Kidney (tissue), 14 donors: ENCODE measurements around the gene DHX16. TPM values are rescaled to one million over a fixed set of nuclear protein-coding genes. Genes with fewer than 3 reads are reported as not detected.

ENCODE experiments used
- DNase-seq, 5 donors: peaks; one replicate each; pipeline ENCODE4 v3.0.0-alpha.2; 2013 to 2020
- FAIRE-seq: peaks from 2 replicates; lab custom pipeline; 2012; peaks lifted over from hg19 to GRCh38; lab: Jason Lieb, UNC
- H3K27ac ChIP-seq, 2 donors: one replicate each; pipeline ENCODE4 v1.7.0; 2013; ENCODE audit warnings: low read depth in 2 of 2, low read length in 2 of 2, inconsistent platforms in 1 of 2
- H3K27me3 ChIP-seq: one replicate; pipeline ENCODE4 v1.7.1; 2013; ENCODE audit warnings: low read length, inconsistent platforms; ENCODE audit not compliant: control insufficient read depth, insufficient read depth
- H3K36me3 ChIP-seq, 3 donors: one replicate each; pipeline versions ENCODE4 v1.7.0 to v1.7.1; 2013; ENCODE audit warnings: low read length in 3 of 3, control low read depth in 1 of 3, inconsistent platforms in 1 of 3; ENCODE audit not compliant: insufficient read depth in 3 of 3, control insufficient read depth in 2 of 3
- H3K4me1 ChIP-seq, 3 donors: one replicate each; pipeline versions ENCODE4 v1.7.0 to v1.7.1; 2013; ENCODE audit warnings: low read length in 3 of 3, inconsistent platforms in 1 of 3, low read depth in 1 of 3; ENCODE audit not compliant: control insufficient read depth in 2 of 3, insufficient read depth in 2 of 3
- H3K4me3 ChIP-seq, 3 donors: one replicate each; pipeline versions ENCODE4 v1.7.0 to v1.8.1; 2013; ENCODE audit warnings: low read length in 3 of 3, control low read depth in 1 of 3, inconsistent platforms in 1 of 3
- H3K9ac ChIP-seq, 3 donors: one replicate each; pipeline versions ENCODE4 v1.7.0 to v1.7.1; 2013; ENCODE audit warnings: low read length in 3 of 3, control low read depth in 1 of 3, inconsistent platforms in 1 of 3
- H3K9me3 ChIP-seq, 3 donors: one replicate each; pipeline versions ENCODE4 v1.7.0 to v1.7.1; 2013; ENCODE audit warnings: low read length in 3 of 3, control low read depth in 1 of 3, inconsistent platforms in 1 of 3; ENCODE audit not compliant: control insufficient read depth in 2 of 3, insufficient read depth in 1 of 3
- CTCF ChIP-seq: IDR thresholded peaks from 3 replicates; pipeline ENCODE4 v1.5.1; 2012; ENCODE audit warnings: mild to moderate bottlenecking, moderate library complexity, borderline replicate concordance; ENCODE audit not compliant: insufficient read depth; ENCODE audit errors: extremely low read depth
- intact Hi-C: fragments of 100-400 bp; cut with DNase I; formaldehyde crosslinking; loops from one replicate; pipeline ENCODE4 v1.11.1; 2022
- polyA plus RNA-seq: library from polyadenylated mRNA; stranded (reverse); fragments of 350-450 nt; fragmentation: Illumina TruSeq; extraction: RNeasy Lipid Tissue Mini Kit (QIAGEN cat#74804); gene quantifications from one replicate; pipeline ENCODE4 v1.2.3, GENCODE V29; 2014; ENCODE audit warnings: low read depth, low replicate concordance; ENCODE audit not compliant: insufficient read depth
- total RNA-seq: library from RNA; stranded (reverse); fragmentation: NEBNext Ultra II Directional; extraction: Animal tissue kit (Norgen Biotek cat#: 25700); gene quantifications from one replicate; pipeline ENCODE4 v1.2.1, GENCODE V29; 2021
- donor health status: control.
- donor health status: control.
- donor health status: control.
- donor health status: control.
- donor health status: control.
- donor health status: DM: yes; HTN: yes; CAD: no.
- donor health status: Normal renal cell carcinoma (clear cell type).

Gene DHX16
- total and polyA plus RNA-seq, 2 donors from 2014 or later = 26.7 to 30.5 TPM

GRCh38 chr6:30707281-30707850 lies 34.6 kb upstream of the DHX16 start:
- peaks cover 4 to 25% (median 8%) of the 10 kb centered on the region in 3 donors for H3K36me3 ChIP-seq
- intact Hi-C loops = no loop called here
- no peak overlapping the region for H3K27ac ChIP-seq
- no peak overlapping the region for H3K9ac ChIP-seq
- H3K4me3 ChIP-seq = no peak overlapping the region
- DNase-seq (peak in 1 of 5 donors; percentile 25), FAIRE-seq (no peak)
- H3K9me3 ChIP-seq = no peaks in the 10 kb centered on the region
- no peaks in the 10 kb centered on the region for H3K27me3 ChIP-seq
- H3K4me1 ChIP-seq = peaks cover 0 to 18% (median 7%) of the 10 kb centered on the region in 3 donors
- TF ChIP-seq CTCF = no peak

GRCh38 chr6:30705620-30706019 lies 32.8 kb upstream of the DHX16 start:
- Histone ChIP-seq H3K27ac (no peak overlapping the region), H3K4me3 (no peak overlapping the region), H3K4me1 (peaks cover 0 to 18% (median 7%) of the 10 kb centered on the region in 3 donors), H3K27me3 (no peaks in the 10 kb centered on the region), H3K36me3 (peaks cover 0 to 13% (median 0%) of the 10 kb centered on the region in 3 donors), H3K9me3 (no peaks in the 10 kb centered on the region), H3K9ac (no peak overlapping the region)
- FAIRE-seq (no peak), DNase-seq (peak in 1 of 5 donors; percentile 20)
- no peak for TF ChIP-seq CTCF
- intact Hi-C loops = no loop called here

GRCh38 chr6:30703821-30704220 lies 31.0 kb upstream of the DHX16 start:
- Histone ChIP-seq H3K9ac (no peak overlapping the region), H3K36me3 (peaks cover 0 to 6% (median 0%) of the 10 kb centered on the region in 3 donors), H3K27me3 (no peaks in the 10 kb centered on the region), H3K4me1 (peaks cover 0 to 7% (median 3%) of the 10 kb centered on the region in 3 donors), H3K9me3 (no peaks in the 10 kb centered on the region), H3K4me3 (no peak overlapping the region), H3K27ac (no peak overlapping the region)
- no peak for TF ChIP-seq CTCF
- FAIRE-seq (no peak), DNase-seq (peak in 1 of 5 donors; percentile 10)
- intact Hi-C loops = no loop called here

GRCh38 chr6:30703011-30703410 lies 30.2 kb upstream of the DHX16 start:
- Histone ChIP-seq H3K27me3 (no peaks in the 10 kb centered on the region), H3K4me1 (peaks cover 0 to 6% (median 3%) of the 10 kb centered on the region in 3 donors), H3K9ac (no peak overlapping the region), H3K9me3 (no peaks in the 10 kb centered on the region), H3K36me3 (peaks cover 0 to 6% (median 0%) of the 10 kb centered on the region in 3 donors), H3K27ac (no peak overlapping the region), H3K4me3 (no peak overlapping the region)
- intact Hi-C loops = no loop called here
- no peak for TF ChIP-seq CTCF
- peak in 1 of 5 donors; percentile 59 for DNase-seq
- FAIRE-seq = no peak
